Measurements from ENCODE around the gene MCCD1. TPM values are rescaled to one million over a fixed set of nuclear protein-coding genes. Genes with fewer than 3 reads are reported as not detected.

The MCCD1 gene
- total and polyA plus RNA-seq, 7 donors: not detected

DNA sequence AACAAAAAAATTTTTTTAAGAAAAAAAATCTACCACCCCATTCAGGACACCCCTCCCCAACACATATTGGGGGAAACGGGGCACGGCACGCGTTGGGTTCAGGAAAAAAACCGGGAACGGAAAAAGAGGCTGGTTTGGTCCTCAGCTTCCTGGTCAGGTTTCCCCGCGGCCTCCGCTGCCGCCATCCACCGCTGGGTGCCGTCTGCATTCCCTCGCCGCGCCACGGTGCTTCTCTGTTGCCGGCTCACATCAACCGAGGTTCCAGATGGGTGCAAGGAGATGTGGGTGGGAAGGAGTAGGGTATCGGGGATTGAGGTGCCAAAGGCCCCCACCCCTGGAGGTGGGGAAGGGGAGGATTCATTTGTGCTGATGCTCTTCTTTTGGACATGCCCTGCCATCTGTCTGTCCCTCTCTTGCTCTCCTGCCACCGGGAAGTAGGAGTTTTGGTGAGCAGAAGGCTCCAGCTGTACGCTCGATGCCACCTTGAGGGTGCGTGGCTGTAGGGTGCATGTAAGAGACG is 5.8 kb downstream of the MCCD1 start:
- peaks cover 54 to 100% (median 92%) of the 10 kb centered on the region in 4 donors for H3K36me3 ChIP-seq
- H3K27ac ChIP-seq: no peak overlapping the region
- WGBS, 2 donors: 90 to 92% methylated on average over 24 of the region's 24 CpGs
- H3K4me1 ChIP-seq: peaks cover 0 to 16% (median 13%) of the 10 kb centered on the region in 4 donors
- no peak for TF ChIP-seq EP300 (IDR thresholded peaks at IDR 0.05)
- TF ChIP-seq POLR2AphosphoS5 (IDR thresholded peaks at IDR 0.05): no peak
- TF ChIP-seq POLR2A (IDR thresholded peaks at IDR 0.05): no peak
- TF ChIP-seq, protein P1, sequence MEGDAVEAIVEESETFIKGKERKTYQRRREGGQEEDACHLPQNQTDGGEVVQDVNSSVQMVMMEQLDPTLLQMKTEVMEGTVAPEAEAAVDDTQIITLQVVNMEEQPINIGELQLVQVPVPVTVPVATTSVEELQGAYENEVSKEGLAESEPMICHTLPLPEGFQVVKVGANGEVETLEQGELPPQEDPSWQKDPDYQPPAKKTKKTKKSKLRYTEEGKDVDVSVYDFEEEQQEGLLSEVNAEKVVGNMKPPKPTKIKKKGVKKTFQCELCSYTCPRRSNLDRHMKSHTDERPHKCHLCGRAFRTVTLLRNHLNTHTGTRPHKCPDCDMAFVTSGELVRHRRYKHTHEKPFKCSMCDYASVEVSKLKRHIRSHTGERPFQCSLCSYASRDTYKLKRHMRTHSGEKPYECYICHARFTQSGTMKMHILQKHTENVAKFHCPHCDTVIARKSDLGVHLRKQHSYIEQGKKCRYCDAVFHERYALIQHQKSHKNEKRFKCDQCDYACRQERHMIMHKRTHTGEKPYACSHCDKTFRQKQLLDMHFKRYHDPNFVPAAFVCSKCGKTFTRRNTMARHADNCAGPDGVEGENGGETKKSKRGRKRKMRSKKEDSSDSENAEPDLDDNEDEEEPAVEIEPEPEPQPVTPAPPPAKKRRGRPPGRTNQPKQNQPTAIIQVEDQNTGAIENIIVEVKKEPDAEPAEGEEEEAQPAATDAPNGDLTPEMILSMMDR (IDR thresholded peaks at IDR 0.05): no peak
- H3K4me3 ChIP-seq: no peak overlapping the region
- H3K27me3 ChIP-seq: no peaks in the 10 kb centered on the region
- H3K9me3 ChIP-seq: no peaks in the 10 kb centered on the region
- intact Hi-C loops (cut with DNase I): no loop called here
- DNase-seq: no peak

DNA sequence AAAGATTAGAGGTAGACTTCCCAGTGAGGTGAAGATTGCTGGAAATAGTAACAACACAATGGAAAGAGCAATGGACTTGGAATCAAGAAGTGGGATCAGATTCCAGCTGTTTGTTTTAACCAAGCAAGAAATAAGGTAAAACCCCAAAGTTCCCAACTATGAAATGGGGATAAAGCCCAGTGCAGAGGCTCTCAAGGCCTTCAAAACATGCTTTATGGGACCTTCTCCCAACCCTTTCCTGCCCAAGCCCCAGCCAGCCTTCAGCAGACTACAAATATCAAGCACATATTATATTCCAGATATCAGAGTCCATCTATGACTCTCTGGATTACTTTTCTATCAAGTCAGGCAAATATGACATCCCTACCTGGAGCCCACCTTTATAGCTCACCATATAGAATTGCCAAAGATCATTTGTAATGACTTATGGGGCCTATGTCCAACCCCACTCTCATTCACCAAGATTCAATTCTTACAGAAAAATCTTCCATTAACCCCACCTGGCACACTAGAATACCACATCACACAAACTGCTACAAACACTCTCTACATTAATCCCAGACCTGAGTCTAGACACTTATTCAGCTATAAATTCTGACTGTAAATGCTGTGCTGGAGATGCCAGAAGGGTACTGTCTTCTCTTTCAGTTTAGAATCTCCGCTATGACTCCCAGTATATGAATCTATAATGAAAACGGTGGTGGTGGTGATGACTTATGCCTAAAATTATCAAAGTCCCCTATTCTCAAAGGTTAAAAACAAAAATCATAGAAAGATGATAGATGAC is 7.0 kb downstream of the MCCD1 start:
- H3K36me3 ChIP-seq: peaks cover 49 to 97% (median 86%) of the 10 kb centered on the region in 4 donors
- no peaks in the 10 kb centered on the region for H3K27me3 ChIP-seq
- peaks cover 0 to 27% (median 25%) of the 10 kb centered on the region in 4 donors for H3K4me1 ChIP-seq
- no peak for TF ChIP-seq POLR2AphosphoS5 (IDR thresholded peaks at IDR 0.05)
- no peak for TF ChIP-seq POLR2A (IDR thresholded peaks at IDR 0.05)
- H3K9me3 ChIP-seq: no peaks in the 10 kb centered on the region
- intact Hi-C loops (cut with DNase I): no loop called here
- no peak overlapping the region for H3K4me3 ChIP-seq
- WGBS, 2 donors: 30 to 41% methylated on average over 2 of the region's 2 CpGs
- H3K27ac ChIP-seq: no peak overlapping the region
- no peak for DNase-seq

DNA sequence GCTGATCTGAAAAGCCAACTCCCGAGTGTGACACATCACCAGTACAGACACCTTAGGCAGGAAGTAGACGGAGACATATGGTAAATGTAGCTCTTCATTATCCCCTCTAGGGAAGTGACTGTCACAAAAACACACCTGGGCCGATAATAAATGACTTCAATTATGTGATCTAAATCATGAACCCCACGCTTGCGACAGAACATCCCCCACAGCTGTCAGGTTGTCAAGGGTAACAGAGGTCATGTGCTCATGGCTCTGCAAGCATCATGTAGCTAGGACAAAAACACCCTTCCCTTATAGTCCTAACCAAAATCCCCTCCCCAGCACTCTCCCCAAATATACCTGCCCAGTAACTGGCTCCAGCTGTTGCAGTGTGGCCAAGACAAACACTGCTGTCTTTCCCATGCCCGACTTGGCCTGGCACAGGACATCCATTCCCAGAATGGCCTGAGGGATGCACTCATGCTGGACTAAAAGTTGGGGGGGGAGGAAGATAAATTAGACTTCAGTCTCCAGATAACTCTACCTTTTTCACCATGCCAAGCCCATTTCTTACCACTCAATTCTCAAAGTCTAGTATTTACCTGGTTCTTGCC is 10.1 kb downstream of the MCCD1 start:
- H3K4me3 ChIP-seq: peak overlapping the region in 1 of 4 donors; percentile 68
- WGBS, 2 donors: 55 to 65% methylated on average over 6 of the region's 6 CpGs
- H3K36me3 ChIP-seq: peaks cover 43 to 65% (median 59%) of the 10 kb centered on the region in 4 donors
- H3K27ac ChIP-seq: peak overlapping the region in 3 of 4 donors; percentile 95 to 97 (median 96)
- no peak for DNase-seq
- H3K27me3 ChIP-seq: no peaks in the 10 kb centered on the region
- intact Hi-C loops (cut with DNase I): no loop called here
- TF ChIP-seq, protein P1 (IDR thresholded peaks at IDR 0.05): no peak
- no peak for TF ChIP-seq POLR2A (IDR thresholded peaks at IDR 0.05)
- no peak for TF ChIP-seq POLR2AphosphoS5 (IDR thresholded peaks at IDR 0.05)
- TF ChIP-seq EP300 (IDR thresholded peaks at IDR 0.05): no peak
- no peaks in the 10 kb centered on the region for H3K9me3 ChIP-seq
- peaks cover 0 to 38% (median 35%) of the 10 kb centered on the region in 4 donors for H3K4me1 ChIP-seq

DNA sequence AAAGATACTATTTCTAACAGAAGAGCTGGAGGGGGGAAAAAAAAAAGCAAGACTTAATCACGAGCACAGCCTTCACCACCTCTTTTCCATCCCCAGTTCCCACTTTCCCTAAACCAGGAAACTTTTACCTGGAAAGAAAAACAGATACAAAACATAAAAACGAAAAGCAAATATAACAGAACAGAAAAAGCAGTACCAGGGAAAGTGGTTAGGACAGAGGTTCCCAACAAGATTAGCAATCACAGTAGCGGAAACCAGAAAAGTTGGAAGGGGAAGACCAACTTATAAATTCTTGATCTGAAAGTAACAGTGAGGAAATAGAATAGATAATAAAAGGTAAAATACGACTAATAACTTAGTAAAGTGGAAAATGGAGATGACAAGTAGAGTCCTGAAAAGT is 11.9 kb downstream of the MCCD1 start:
- peak overlapping the region; percentile 65 to 78 (median 70) for H3K4me3 ChIP-seq
- DNase-seq: no peak
- H3K9me3 ChIP-seq: no peaks in the 10 kb centered on the region
- H3K27me3 ChIP-seq: no peaks in the 10 kb centered on the region
- peaks cover 0 to 38% (median 35%) of the 10 kb centered on the region in 4 donors for H3K4me1 ChIP-seq
- peak overlapping the region; percentile 92 to 97 (median 96) for H3K27ac ChIP-seq
- TF ChIP-seq POLR2AphosphoS5 (IDR thresholded peaks at IDR 0.05): no peak
- 13 to 16% methylated on average over 4 of the region's 4 CpGs for WGBS, 2 donors
- intact Hi-C loops (cut with DNase I): loop anchor here (2.0 to 10.0 kb wide), 5 partner anchors 46 to 647 kb away; partner anchors contain the start of genes ABHD16A, LY6G6F, NELFE and SKIC2
- H3K36me3 ChIP-seq: peaks cover 26 to 48% (median 42%) of the 10 kb centered on the region in 4 donors

DNA sequence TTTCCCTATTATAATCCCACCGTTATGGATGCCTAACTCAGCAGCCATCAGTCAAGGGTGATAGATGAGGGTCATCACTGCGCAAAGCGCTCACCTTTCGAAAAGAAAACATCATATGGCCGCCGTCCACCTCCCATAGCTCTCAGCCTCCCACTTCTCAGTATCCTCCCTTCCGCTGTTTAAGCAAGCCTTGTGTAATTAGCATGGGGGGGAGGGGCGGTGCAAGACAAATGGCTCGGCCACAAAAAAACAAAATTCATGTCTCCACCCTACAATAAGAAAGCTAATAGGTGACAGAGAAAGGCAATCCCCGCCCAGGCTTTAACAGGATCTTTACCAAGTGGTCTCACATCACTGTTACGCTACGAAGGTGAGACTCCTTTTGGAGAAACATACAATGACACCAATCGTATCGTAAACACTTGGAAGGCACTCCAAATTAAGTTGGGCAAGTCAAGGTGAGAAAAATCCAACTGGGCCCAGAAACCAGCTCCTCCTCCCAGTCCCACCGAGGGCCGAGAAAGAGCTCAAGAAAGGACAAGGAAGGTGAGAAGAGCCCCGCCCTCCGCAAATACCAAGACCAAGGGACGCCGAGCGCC is 12.4 kb downstream of the MCCD1 start:
- Histone ChIP-seq H3K4me3 (peak overlapping the region; percentile 65 to 78 (median 70)), H3K36me3 (peaks cover 22 to 42% (median 36%) of the 10 kb centered on the region in 4 donors), H3K9me3 (no peaks in the 10 kb centered on the region), H3K4me1 (peaks cover 0 to 38% (median 37%) of the 10 kb centered on the region in 4 donors), H3K27ac (peak overlapping the region; percentile 92 to 97 (median 96)), H3K27me3 (no peaks in the 10 kb centered on the region)
- no peak for TF ChIP-seq POLR2A (IDR thresholded peaks at IDR 0.05)
- TF ChIP-seq POLR2AphosphoS5 (IDR thresholded peaks at IDR 0.05): no peak
- TF ChIP-seq, protein P1 (IDR thresholded peaks at IDR 0.05): no peak
- TF ChIP-seq EP300 (IDR thresholded peaks at IDR 0.05): no peak
- intact Hi-C loops (cut with DNase I): loop anchor here (2.0 to 10.0 kb wide), 5 partner anchors 46 to 646 kb away; partner anchors contain the start of genes ABHD16A, LY6G6F, NELFE and SKIC2
- no peak for DNase-seq
- 1% methylated on average over 21 of the region's 21 CpGs for WGBS, 2 donors
